H1 (cell line): ENCODE data around the gene CHRM4. TPM values are rescaled to one million over a fixed set of nuclear protein-coding genes. Genes with fewer than 3 reads are reported as not detected.

Experiments used
- BACH1 ChIP-seq: IDR thresholded peaks from 2 replicates; pipeline ENCODE4 v1.6.1; 2012; ENCODE audit warnings: low read length, improper control_type of control experiment
- CREB1 ChIP-seq: IDR thresholded peaks from 2 replicates; pipeline ENCODE4 v1.6.1; 2012; ENCODE audit warnings: inconsistent platforms
- GABPA ChIP-seq: IDR thresholded peaks from 2 replicates; pipeline ENCODE4 v1.6.1; 2011; ENCODE audit warnings: mild to moderate bottlenecking, low read length, moderate library complexity, borderline replicate concordance; ENCODE audit not compliant: insufficient read depth
- GTF2F1 ChIP-seq: IDR thresholded peaks from 2 replicates; pipeline ENCODE4 v1.6.1; 2012; ENCODE audit warnings: low read depth, low read length, improper control_type of control experiment, borderline replicate concordance
- JUND ChIP-seq: IDR thresholded peaks from 2 replicates; pipeline ENCODE4 v1.6.1; 2011; ENCODE audit warnings: mild to moderate bottlenecking, improper control_type of control experiment, low read length
- KDM5A ChIP-seq: fragments of 200-600 bp; IDR thresholded peaks from 2 replicates; pipeline ENCODE4 v1.7.1; 2012; ENCODE audit warnings: mild to moderate bottlenecking, low read length, inconsistent platforms, mixed read lengths
- SAP30 ChIP-seq: fragments of 300-600 bp; sonication (generic); IDR thresholded peaks from 2 replicates; pipeline ENCODE4 v1.7.1; 2012; ENCODE audit warnings: low read length, moderate library complexity, mild to moderate bottlenecking, inconsistent platforms; ENCODE audit not compliant: insufficient read depth, insufficient replicate concordance
- YY1 ChIP-seq: IDR thresholded peaks from 2 replicates; pipeline ENCODE4 v1.6.1; 2011; ENCODE audit warnings: low read depth, mild to moderate bottlenecking, low read length
- polyA plus RNA-seq, 7 experiments: library from polyadenylated mRNA; depleted of rRNA in 3 of 7; stranded (reverse) in 5 of 7; unstranded in 2 of 7; fragments of >200 nt in 5 of 7; fragments of 200-250 nt in 2 of 7; gene quantifications; 1 replicate in 5 of 7; 2 replicates in 1 of 7; 4 replicates in 1 of 7; pipeline versions ENCODE4 v1.2.1 to v1.2.3, GENCODE V29; 2011 to 2013; ENCODE audit warnings: missing spikeins in 2 of 7, mixed read lengths in 2 of 7
- total RNA-seq: library from RNA; stranded (reverse); fragmentation: NEBNext Ultra II Directional; extraction: Animal tissue kit (Norgen Biotek cat#: 25700); gene quantifications from 2 replicates; pipeline ENCODE4 v1.2.1, GENCODE V29; 2021
- TF ChIP-seq, protein P1 (sequence below), 3 experiments: IDR thresholded peaks; 1 replicate in 2 of 3; 2 replicates in 1 of 3; pipeline versions ENCODE4 v1.5.1 to v1.6.1; 2011; ENCODE audit warnings: low read length in 3 of 3, mild to moderate bottlenecking in 3 of 3, inconsistent platforms in 2 of 3, low read depth in 1 of 3, moderate library complexity in 1 of 3; ENCODE audit not compliant: insufficient read depth in 1 of 3; ENCODE audit errors: control extremely low read depth in 1 of 3

Gene CHRM4
- total and polyA plus RNA-seq, 2 of the 8 experiments (the other 6 are each of a cell fraction or from before 2014, with no cell fraction given), result 1.1 to 1.3 TPM

DNA sequence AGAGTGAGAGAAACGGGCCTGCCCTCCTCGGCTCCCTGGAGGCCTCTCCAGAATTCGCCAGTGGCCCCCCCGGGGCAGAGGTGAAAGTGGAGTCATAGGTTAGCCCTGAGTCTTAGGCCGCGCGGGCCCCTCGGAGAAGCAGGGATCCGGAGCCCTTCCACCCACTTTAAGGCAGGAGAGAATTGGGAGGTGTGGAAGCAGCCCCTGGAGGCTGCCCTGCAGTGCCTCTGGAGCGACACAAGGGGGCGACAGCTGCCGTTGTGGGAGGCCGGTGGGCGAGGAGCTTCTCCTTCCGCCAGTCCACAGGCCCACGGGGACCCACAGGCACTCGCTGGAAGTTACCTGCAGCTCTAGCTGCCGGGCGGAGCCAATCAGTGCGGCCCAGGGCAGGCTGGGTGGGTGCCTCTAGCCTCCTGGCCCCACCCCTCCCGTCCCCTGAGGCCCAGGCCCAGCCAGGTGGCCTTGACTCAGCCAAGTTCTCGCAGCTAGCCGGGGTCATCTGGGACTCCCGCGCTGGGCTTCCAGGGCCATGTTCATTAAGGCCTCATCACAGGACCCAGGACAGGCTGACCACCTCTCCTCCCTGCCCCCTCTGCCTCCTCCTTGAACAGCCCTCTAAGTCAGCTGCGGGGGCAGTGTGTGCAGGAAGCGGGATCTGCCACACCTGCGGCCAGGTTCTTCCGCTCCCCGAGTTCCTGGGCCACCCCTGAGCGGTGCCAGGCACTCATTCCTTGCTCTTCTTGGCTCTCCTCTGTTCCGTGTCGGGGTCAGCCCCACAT lies 39.3 kb downstream of the CHRM4 start (continued):
- peak; percentile 86 for TF ChIP-seq BACH1
- no peak for TF ChIP-seq SAP30
- 0 out of 2 replicates have a peak, but pooled peaks have one; percentile 42 for TF ChIP-seq YY1
- no peak for TF ChIP-seq GTF2F1
- TF ChIP-seq GABPA, result peak; percentile 85; the same call in 1 of the 2 replicates
- no peak for TF ChIP-seq KDM5A
- TF ChIP-seq CREB1, result peak; percentile 33; the same call in 1 of the 2 replicates
- TF ChIP-seq JUND, result no peak
- TF ChIP-seq, protein P1, sequence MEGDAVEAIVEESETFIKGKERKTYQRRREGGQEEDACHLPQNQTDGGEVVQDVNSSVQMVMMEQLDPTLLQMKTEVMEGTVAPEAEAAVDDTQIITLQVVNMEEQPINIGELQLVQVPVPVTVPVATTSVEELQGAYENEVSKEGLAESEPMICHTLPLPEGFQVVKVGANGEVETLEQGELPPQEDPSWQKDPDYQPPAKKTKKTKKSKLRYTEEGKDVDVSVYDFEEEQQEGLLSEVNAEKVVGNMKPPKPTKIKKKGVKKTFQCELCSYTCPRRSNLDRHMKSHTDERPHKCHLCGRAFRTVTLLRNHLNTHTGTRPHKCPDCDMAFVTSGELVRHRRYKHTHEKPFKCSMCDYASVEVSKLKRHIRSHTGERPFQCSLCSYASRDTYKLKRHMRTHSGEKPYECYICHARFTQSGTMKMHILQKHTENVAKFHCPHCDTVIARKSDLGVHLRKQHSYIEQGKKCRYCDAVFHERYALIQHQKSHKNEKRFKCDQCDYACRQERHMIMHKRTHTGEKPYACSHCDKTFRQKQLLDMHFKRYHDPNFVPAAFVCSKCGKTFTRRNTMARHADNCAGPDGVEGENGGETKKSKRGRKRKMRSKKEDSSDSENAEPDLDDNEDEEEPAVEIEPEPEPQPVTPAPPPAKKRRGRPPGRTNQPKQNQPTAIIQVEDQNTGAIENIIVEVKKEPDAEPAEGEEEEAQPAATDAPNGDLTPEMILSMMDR (IDR thresholded peaks at IDR 0.05; ENCODE audit: control extremely low read depth in 1 of 3, insufficient read depth in 1 of 3, low read depth in 1 of 3, low read length in 3 of 3), result peak; percentile 93 to 98 (median 96)
